ENCODE measurements around the gene RAB1A.

Gene RAB1A

DNA sequence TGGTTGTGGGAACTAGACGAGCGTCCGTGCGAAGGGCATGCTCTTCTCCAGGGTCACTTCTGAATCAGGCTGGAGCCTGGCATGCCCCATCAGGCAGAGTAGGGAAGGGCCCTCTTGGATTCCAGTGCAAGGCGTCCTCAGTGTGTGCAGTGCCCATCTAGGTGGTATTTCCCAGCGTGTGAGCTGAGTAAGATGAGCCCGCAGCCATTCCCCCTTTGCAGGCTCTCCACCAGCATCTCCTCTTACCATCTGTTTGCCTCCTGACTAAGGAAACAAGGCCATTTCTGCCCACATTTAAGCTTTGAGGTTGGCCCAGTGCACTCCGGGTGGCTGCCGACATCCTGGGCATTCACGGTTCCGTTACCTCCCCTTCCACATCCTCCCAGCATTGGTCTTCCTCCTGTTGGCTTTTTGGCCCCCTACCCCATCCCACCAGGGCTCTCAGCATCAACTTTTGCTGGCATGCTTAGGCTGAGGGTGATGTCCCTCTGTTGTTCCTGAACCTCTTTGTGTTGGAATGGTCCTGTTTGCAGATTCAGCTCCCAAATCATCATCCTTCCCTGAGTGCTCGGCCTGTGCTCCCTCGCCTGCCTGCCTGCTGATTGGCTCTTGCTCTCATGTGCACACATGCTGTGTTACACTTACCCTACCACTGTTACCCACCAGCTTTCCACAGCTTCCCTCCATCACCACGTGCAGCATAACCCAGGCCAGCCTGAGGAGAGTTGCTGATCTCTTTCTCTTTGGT lies 61.9 kb downstream of the RAB1A start:
- H3K4me3 Mint-ChIP-seq = no peak overlapping the region
- peaks cover 60% of the 10 kb centered on the region for H3K4me1 Mint-ChIP-seq (ENCODE audit: low read depth)
- H3K27me3 Mint-ChIP-seq = no peaks in the 10 kb centered on the region
- peak; percentile 47 for DNase-seq
- peaks cover 29% of the 10 kb centered on the region for H3K36me3 Mint-ChIP-seq (ENCODE audit: low read depth)
- no peaks in the 10 kb centered on the region for H3K9me3 Mint-ChIP-seq
- H3K27ac Mint-ChIP-seq = peak overlapping the region; percentile 78

- peaks cover 51% of the 10 kb centered on the region for H3K4me1 Mint-ChIP-seq (ENCODE audit: low read depth)
- no peak overlapping the region for H3K4me3 Mint-ChIP-seq
- H3K36me3 Mint-ChIP-seq (ENCODE audit: low read depth) = peaks cover 3% of the 10 kb centered on the region
- peak overlapping the region; percentile 92 for H3K27ac Mint-ChIP-seq
- no peaks in the 10 kb centered on the region for H3K27me3 Mint-ChIP-seq
- H3K9me3 Mint-ChIP-seq = no peaks in the 10 kb centered on the region
- DNase-seq = peak; percentile 57
Observed at GRCh38 chr2:65064728-65065552, 65.0 kb downstream of the RAB1A start.

DNA sequence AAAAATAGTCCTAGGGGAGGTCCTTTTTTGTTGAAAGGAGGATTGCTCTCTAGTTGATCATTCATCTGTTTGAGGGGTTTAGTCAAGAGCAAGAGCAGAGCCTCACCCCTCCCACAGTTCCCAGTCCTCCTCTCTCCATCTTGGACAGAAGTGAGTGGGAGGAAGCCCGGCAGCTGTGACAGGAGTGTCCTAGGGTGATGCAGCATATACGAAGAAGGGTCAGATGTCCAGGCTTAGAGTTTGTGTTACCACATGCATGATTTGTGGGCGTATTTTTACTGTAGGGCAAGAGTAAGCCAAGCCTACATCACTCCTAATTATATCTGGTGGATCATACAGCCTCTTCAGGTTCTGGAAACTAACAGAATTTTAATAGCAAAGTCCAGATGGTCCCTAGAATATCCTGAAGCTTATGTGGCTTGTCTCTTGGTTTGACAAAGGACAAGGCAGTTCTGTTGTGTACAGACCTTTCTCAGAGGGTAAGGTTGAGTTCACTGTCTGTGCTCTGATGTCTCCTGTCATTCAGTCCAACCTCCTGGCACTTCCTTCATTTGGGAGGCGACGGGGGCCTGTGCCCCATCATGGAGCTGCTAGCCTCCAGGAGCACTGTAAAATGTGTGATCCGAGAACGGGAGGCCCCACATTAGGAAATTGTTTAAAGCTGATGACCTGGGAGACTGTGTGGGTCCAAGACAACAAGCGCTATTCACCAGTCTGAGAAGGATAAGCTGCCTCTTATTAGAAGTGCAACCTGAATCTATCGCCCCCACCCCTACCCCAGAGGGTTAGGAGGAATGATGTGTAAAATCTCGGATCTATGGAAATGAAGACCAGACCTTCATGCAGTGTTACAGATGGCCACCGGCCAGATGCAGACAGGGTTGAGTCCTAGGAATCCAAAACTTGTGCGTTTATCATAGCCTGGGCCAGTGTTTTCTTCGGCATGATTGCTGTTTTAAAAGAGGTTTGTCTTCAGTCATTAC lies 66.8 kb downstream of the RAB1A start:
- Mint-ChIP-seq H3K4me3 (no peak overlapping the region), H3K27me3 (no peaks in the 10 kb centered on the region), H3K27ac (peak overlapping the region; percentile 38), H3K36me3 (ENCODE audit: low read depth) (no peaks in the 10 kb centered on the region), H3K9me3 (no peaks in the 10 kb centered on the region), H3K4me1 (ENCODE audit: low read depth) (peaks cover 53% of the 10 kb centered on the region)
- no peak for DNase-seq

GRCh38 chr2:65061910-65062339 lies 68.0 kb downstream of the RAB1A start:
- no peaks in the 10 kb centered on the region for H3K9me3 Mint-ChIP-seq
- no peak for DNase-seq
- peaks cover 56% of the 10 kb centered on the region for H3K4me1 Mint-ChIP-seq (ENCODE audit: low read depth)
- H3K36me3 Mint-ChIP-seq (ENCODE audit: low read depth) = peaks cover 2% of the 10 kb centered on the region
- no peak overlapping the region for H3K27ac Mint-ChIP-seq
- no peaks in the 10 kb centered on the region for H3K27me3 Mint-ChIP-seq
- no peak overlapping the region for H3K4me3 Mint-ChIP-seq

GRCh38 chr2:65061146-65061909 lies 68.6 kb downstream of the RAB1A start:
- no peaks in the 10 kb centered on the region for H3K9me3 Mint-ChIP-seq
- H3K27me3 Mint-ChIP-seq = no peaks in the 10 kb centered on the region
- no peak overlapping the region for H3K27ac Mint-ChIP-seq
- no peak for DNase-seq
- H3K4me3 Mint-ChIP-seq = no peak overlapping the region
- H3K36me3 Mint-ChIP-seq (ENCODE audit: low read depth) = peaks cover 2% of the 10 kb centered on the region
- H3K4me1 Mint-ChIP-seq (ENCODE audit: low read depth) = peaks cover 55% of the 10 kb centered on the region

DNA sequence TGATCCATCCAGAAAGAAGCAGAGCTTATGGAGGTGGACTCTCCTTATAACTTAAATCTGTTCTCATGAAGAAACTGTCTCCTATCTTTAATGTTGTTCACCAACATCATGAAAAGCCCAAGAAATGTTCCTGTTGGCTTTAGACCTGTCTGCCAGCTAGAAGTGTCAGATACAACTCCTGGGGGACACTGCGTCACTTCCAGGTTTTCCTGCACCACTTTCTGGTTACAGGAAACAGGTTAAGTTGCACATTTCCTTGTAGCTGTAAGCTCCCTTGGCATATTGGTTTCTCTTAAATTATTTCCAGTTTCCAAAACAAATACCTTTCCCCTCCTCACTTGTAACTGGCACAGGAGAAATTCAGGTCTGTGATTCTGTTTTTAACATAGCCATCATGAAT lies 70.8 kb downstream of the RAB1A start:
- peaks cover 6% of the 10 kb centered on the region for H3K36me3 Mint-ChIP-seq (ENCODE audit: low read depth)
- DNase-seq = no peak
- no peaks in the 10 kb centered on the region for H3K27me3 Mint-ChIP-seq
- no peak overlapping the region for H3K4me3 Mint-ChIP-seq
- H3K9me3 Mint-ChIP-seq = no peaks in the 10 kb centered on the region
- peaks cover 53% of the 10 kb centered on the region for H3K4me1 Mint-ChIP-seq (ENCODE audit: low read depth)
- H3K27ac Mint-ChIP-seq = no peak overlapping the region

DNA sequence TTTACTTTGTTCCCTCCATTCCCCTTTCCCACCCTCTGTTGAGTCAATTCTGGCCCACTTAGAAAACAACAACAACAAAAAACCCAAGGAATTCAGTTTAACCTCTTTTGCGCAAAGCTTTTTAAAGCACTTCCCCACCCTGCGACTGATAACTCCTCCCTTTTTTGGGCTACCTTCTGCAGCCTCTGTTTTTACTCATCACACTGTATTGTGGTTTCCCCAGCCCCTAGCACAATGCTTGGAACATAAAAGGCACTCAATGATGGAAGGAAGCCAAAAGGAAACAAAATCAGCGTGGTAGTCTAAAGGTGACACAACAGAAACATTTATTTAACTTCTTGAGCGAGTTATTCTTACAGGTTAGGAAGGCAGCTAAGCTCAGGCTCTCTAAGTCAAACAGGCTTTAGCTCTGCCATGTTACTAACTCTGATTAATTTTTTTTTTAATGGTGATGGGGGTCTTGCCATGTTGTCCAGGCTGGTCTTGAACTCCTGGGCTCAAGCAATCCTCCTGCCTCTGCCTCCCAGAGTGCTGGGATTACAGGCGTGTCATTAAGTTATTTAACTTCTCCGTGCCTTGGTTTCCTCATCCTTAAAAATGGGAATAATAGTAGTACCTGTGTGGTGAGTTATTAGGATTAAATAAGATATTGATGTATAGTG lies 72.4 kb downstream of the RAB1A start:
- Mint-ChIP-seq H3K4me1 (ENCODE audit: low read depth) (peaks cover 59% of the 10 kb centered on the region), H3K9me3 (no peaks in the 10 kb centered on the region), H3K27ac (peak overlapping the region; percentile 84), H3K27me3 (no peaks in the 10 kb centered on the region), H3K36me3 (ENCODE audit: low read depth) (peaks cover 6% of the 10 kb centered on the region), H3K4me3 (peak overlapping the region; percentile 93)
- DNase-seq = no peak

- no peak for DNase-seq
- Mint-ChIP-seq H3K36me3 (ENCODE audit: low read depth) (peaks cover 6% of the 10 kb centered on the region), H3K9me3 (no peaks in the 10 kb centered on the region), H3K27ac (peak overlapping the region; percentile 84), H3K4me3 (peak overlapping the region; percentile 93), H3K4me1 (ENCODE audit: low read depth) (peaks cover 59% of the 10 kb centered on the region), H3K27me3 (no peaks in the 10 kb centered on the region)
Observed at GRCh38 chr2:65057054-65057375, 72.9 kb downstream of the RAB1A start.

DNA sequence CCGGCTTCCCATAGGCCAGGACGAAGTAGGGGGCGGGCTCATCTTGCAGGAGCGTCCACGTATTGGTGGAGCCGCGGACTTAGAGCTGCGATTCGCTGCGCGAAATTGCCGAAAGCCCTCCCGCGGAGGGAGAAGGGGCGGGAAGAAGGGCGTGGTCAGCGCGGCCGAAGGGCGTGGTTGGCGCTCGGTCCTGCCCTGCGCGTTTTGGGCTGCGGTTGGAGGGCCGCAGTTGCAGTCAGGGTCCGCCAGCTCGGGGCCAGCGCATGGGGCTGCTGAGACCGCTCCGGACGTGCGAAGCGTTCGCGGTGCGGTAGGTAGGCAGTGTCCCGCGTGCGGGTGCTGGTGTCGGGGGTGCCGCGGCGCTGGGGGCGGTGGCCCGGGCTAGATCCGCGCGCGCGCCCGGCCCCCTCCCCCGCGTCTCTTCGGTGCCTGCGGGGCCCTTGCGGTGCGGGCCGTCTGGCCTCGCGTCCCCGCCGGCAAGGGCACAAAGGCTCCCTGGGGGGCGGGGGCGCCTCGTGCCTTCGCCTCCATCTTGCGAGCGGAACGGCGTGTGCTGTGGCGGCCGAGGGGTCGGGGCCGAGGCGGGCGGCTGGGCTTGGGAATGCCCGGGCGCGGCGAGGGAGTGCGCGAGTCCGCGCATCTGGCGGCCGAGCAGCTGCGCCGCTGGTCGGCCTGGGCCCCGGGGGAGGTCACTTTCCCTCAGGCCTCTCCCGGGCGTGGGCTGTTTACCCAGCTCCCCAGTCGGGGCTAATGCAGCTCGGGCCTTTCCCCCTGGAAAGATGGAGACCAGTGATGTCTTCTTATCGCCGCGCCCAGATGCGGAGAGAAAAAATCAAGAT lies 73.5 kb downstream of the RAB1A start, which contains the start of gene CEP68:
CEP68 (plus strand) TSS at position 202 of the 839 bp plus-strand sequence. CDS start 13,029 bp downstream, outside the sequence.
- Mint-ChIP-seq H3K27ac (peak within 1 kb of the TSS; percentile 92), H3K9me3 (no peaks in the 10 kb centered on the region), H3K4me3 (peak within 1 kb of the TSS; percentile 93), H3K27me3 (no peaks in the 10 kb centered on the region), H3K4me1 (ENCODE audit: low read depth) (peaks cover 59% of the 10 kb centered on the region), H3K36me3 (ENCODE audit: low read depth) (peaks cover 6% of the 10 kb centered on the region)
- peak; percentile 97 for DNase-seq

DNA sequence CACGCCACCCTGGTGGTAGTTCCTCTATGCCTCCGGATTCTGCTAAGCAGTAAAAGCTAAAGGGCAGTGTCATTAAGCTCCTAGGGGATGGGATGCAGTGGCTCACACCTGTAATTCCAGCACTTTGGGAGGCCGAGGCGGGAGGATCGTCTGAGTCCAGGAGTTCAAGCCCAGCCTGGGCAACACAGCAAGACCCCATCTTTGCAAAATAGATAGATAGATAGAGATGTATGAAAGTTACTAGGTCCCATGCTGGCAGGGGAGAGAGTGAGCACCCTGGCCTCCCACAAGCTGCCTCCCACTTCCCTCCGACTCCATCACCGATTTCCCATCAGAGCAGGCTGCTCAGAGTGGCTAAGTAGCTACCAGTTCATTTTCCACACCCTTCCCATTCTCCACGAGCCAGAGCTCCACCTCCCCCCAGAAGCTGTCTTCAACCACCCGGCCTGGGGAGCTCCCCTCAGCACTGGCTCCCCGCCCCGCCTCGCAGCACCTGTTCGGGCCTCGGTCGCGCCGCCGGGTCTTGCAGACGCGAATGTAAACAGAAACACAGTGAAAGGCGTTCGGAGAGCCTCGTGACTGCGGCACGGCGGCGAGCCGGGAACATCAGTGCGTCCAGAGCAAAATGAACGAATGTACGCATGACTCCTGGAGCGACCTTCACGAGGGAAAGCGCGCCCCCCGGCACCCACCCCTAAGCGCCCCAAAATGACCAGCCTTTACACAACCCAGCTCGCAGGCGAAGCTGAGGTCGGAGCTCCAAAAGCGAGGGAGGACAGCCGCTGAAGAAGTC lies 74.3 kb downstream of the RAB1A start:
- peaks cover 6% of the 10 kb centered on the region for H3K36me3 Mint-ChIP-seq (ENCODE audit: low read depth)
- peaks cover 57% of the 10 kb centered on the region for H3K4me1 Mint-ChIP-seq (ENCODE audit: low read depth)
- H3K27ac Mint-ChIP-seq = peak overlapping the region; percentile 92
- no peaks in the 10 kb centered on the region for H3K27me3 Mint-ChIP-seq
- H3K9me3 Mint-ChIP-seq = no peaks in the 10 kb centered on the region
- H3K4me3 Mint-ChIP-seq = peak overlapping the region; percentile 93
- DNase-seq = no peak

DNA sequence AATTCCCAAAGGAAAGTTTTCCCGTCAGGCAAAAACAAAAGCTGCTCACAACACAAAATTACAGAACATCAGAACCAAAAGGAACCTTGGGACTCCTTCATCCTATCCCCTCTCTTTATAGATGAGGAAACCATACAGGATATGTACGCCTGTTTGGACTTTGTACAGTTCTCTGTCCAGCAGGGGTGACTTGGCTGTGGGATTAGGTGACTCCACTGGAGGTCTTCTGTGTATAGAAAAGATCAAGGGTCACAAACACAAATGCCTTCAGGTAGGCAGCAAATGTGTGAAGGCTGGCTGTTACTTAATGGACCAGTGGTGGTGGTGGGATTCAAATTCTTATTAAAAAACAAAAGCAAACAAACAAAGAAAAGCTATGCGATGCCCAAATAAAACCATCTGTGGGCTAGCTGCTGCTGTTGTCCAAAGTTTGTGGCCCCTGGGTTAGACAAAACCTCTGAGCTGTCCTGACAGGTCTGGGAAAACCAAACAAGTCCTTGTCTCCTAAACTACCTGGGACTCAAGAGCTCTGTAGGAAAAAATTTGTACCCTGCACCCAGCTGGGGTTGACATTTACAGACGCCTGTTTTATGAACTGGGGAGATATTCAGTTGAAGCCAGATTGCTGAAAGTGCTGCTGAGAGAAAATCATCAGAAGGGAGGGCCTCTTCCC lies 75.0 kb downstream of the RAB1A start:
- Mint-ChIP-seq H3K4me1 (ENCODE audit: low read depth) (peaks cover 56% of the 10 kb centered on the region), H3K27ac (peak overlapping the region; percentile 92), H3K9me3 (no peaks in the 10 kb centered on the region), H3K4me3 (peak overlapping the region; percentile 93), H3K36me3 (ENCODE audit: low read depth) (peaks cover 6% of the 10 kb centered on the region), H3K27me3 (no peaks in the 10 kb centered on the region)
- DNase-seq = no peak

GRCh38 chr2:65053199-65053598 lies 76.7 kb downstream of the RAB1A start:
- H3K4me1 Mint-ChIP-seq (ENCODE audit: low read depth) = peaks cover 45% of the 10 kb centered on the region
- H3K27ac Mint-ChIP-seq = no peak overlapping the region

More at GRCh38 chr2:65053199-65053598, 76.7 kb downstream of the RAB1A start:
- no peak for DNase-seq
- Mint-ChIP-seq H3K4me3 (no peak overlapping the region), H3K36me3 (ENCODE audit: low read depth) (peaks cover 6% of the 10 kb centered on the region), H3K9me3 (no peaks in the 10 kb centered on the region), H3K27me3 (no peaks in the 10 kb centered on the region)

Data from activated T-cell treated with anti-CD3 and anti-CD28 coated beads, Interleukin-2, amount 50 U/mL, for 24 hours (primary cell).